ENCODE data around the gene P3H3. TPM values are rescaled to one million over a fixed set of nuclear protein-coding genes. Genes with fewer than 3 reads are reported as not detected.

P3H3 gene
- total and polyA plus RNA-seq, 2 donors (not counting 3 experiments of a cell fraction or from before 2014, with no cell fraction given) = 75.9 to 76.5 TPM

GRCh38 chr12:6834254-6834653 is 6.0 kb downstream of the P3H3 start:
- Histone ChIP-seq H3K9ac (replicated peaks; ENCODE audit: extremely low read depth, insufficient read depth, low read length) (no peak overlapping the region), H3K9me3 (replicated peaks; ENCODE audit: control insufficient read depth, insufficient read depth, low read length) (no peaks in the 10 kb centered on the region), H3K27me3 (ENCODE audit: control insufficient read depth in 2 of 2, insufficient read depth in 2 of 2, low read length in 2 of 2) (no peaks in the 10 kb centered on the region), H3K4me2 (ENCODE audit: insufficient read depth, low read length) (no peak overlapping the region), H3K27ac (ENCODE audit: insufficient read depth, low read depth, low read length) (no peak overlapping the region), H2AFZ (ENCODE audit: low read depth, low read length) (no peak overlapping the region), H3K79me2 (ENCODE audit: control insufficient read depth, insufficient read depth, low read length) (peaks cover 15% of the 10 kb centered on the region), H4K20me1 (replicated peaks; ENCODE audit: control insufficient read depth, extremely low read depth, insufficient read depth, low read length) (no peaks in the 10 kb centered on the region), H3K4me1 (ENCODE audit: control insufficient read depth, extremely low read depth, insufficient read depth, low read length) (peaks cover 9% of the 10 kb centered on the region), H3K4me3 (replicated peaks in 1 of 3; ENCODE audit: insufficient read depth in 1 of 3, low read depth in 1 of 3, low read length in 3 of 3) (no peak overlapping the region), H3K9me1 (replicated peaks; ENCODE audit: control insufficient read depth, extremely low read depth, insufficient read depth, low read length) (no peaks in the 10 kb centered on the region), H3K36me3 (ENCODE audit: control insufficient read depth in 2 of 2, extremely low read depth in 1 of 2, insufficient read depth in 2 of 2, low read length in 2 of 2) (peaks cover 3 to 45% of the 10 kb centered on the region in 2 experiments)
- ChIA-PET CTCF (interaction anchor here (0.5 to 2.9 kb wide), 8 partner anchors 9 to 219 kb away, joined by 3 to 17 read pairs (median 4); partner anchors contain the start of genes CDCA3, MLF2, PTMS and USP5), POLR2A (interaction anchor here (1.0 kb wide), 1 partner anchor 33 kb away, joined by 3 read pairs; the partner anchor contains the start of gene TPI1)
- DNase-seq (ENCODE audit: low read depth, low spot score) (no peak), FAIRE-seq (no peak)
- no peak for TF ChIP-seq GATA2 (IDR thresholded peaks at IDR 0.05; ENCODE audit: insufficient read depth, insufficient read length, low read depth, low read length)
- TF ChIP-seq FOS (IDR thresholded peaks at IDR 0.05; ENCODE audit: borderline replicate concordance, insufficient read depth, low read length) = no peak
- no peak for TF ChIP-seq EZH2 (IDR thresholded peaks at IDR 0.05; ENCODE audit: borderline replicate concordance, low read depth, low read length, severe bottlenecking)
- TF ChIP-seq MYC (IDR thresholded peaks at IDR 0.05; ENCODE audit: low read depth, low read length) = no peak
- BruUV-seq (replicated peaks) = no TSS peak
- intact Hi-C loops (cut with micrococcal nuclease) (loop anchor here (2.0 kb wide), 1 partner anchor 17 kb away; the partner anchor contains the start of gene CDCA3), dilution Hi-C loops (cut with MboI; ENCODE audit: extremely low pct_ligation_motif_present, low sequenced_read_pairs) (no loop called here)

- no peak overlapping the region for H3K27ac ChIP-seq (ENCODE audit: insufficient read depth, low read depth, low read length)
- BruUV-seq (replicated peaks) = no TSS peak
- dilution Hi-C loops (cut with MboI; ENCODE audit: extremely low pct_ligation_motif_present, low sequenced_read_pairs) (no loop called here), intact Hi-C loops (cut with micrococcal nuclease) (loop anchor here (2.0 kb wide), 1 partner anchor 16 kb away; the partner anchor contains the start of gene CDCA3)
- ChIA-PET POLR2A (interaction anchor here (1.0 kb wide), 1 partner anchor 32 kb away, joined by 3 read pairs; the partner anchor contains the start of gene TPI1), CTCF (interaction anchor here (0.5 to 2.9 kb wide), 8 partner anchors 10 to 220 kb away, joined by 3 to 17 read pairs (median 4); partner anchors contain the start of genes CDCA3, MLF2, PTMS and USP5)
- no peaks in the 10 kb centered on the region for H3K27me3 ChIP-seq (ENCODE audit: control insufficient read depth in 2 of 2, insufficient read depth in 2 of 2, low read length in 2 of 2)
- FAIRE-seq (no peak), DNase-seq (ENCODE audit: low read depth, low spot score) (no peak)
- no peak overlapping the region for H3K4me2 ChIP-seq (ENCODE audit: insufficient read depth, low read length)
- peaks cover 3 to 51% of the 10 kb centered on the region in 2 experiments for H3K36me3 ChIP-seq (ENCODE audit: control insufficient read depth in 2 of 2, extremely low read depth in 1 of 2, insufficient read depth in 2 of 2, low read length in 2 of 2)
- H3K9me3 ChIP-seq (replicated peaks; ENCODE audit: control insufficient read depth, insufficient read depth, low read length) = no peaks in the 10 kb centered on the region
- no peak overlapping the region for H2AFZ ChIP-seq (ENCODE audit: low read depth, low read length)
- H3K9me1 ChIP-seq (replicated peaks; ENCODE audit: control insufficient read depth, extremely low read depth, insufficient read depth, low read length) = no peaks in the 10 kb centered on the region
- H3K4me1 ChIP-seq (ENCODE audit: control insufficient read depth, extremely low read depth, insufficient read depth, low read length) = peaks cover 6% of the 10 kb centered on the region
- TF ChIP-seq CTCF (IDR thresholded peaks at IDR 0.05; ENCODE audit: extremely low read depth in 1 of 2, insufficient read depth in 1 of 2, low read depth in 1 of 2, low read length in 2 of 2) = no peak
- no peak for TF ChIP-seq GATA2 (IDR thresholded peaks at IDR 0.05; ENCODE audit: insufficient read depth, insufficient read length, low read depth, low read length)
- no peak for TF ChIP-seq MAX (IDR thresholded peaks at IDR 0.05; ENCODE audit: insufficient read depth, insufficient read length)
- no peak for TF ChIP-seq MYC (IDR thresholded peaks at IDR 0.05; ENCODE audit: low read depth, low read length)
- TF ChIP-seq FOS (IDR thresholded peaks at IDR 0.05; ENCODE audit: borderline replicate concordance, insufficient read depth, low read length) = no peak
- no peak for TF ChIP-seq POLR2AphosphoS5 (IDR thresholded peaks at IDR 0.05; ENCODE audit: insufficient read depth, low read depth, low read length)
- TF ChIP-seq EZH2 (IDR thresholded peaks at IDR 0.05; ENCODE audit: borderline replicate concordance, low read depth, low read length, severe bottlenecking) = no peak
- no peak for TF ChIP-seq POLR2A (IDR thresholded peaks at IDR 0.05; ENCODE audit: low read depth, low read length)
- no peak for TF ChIP-seq JUN (IDR thresholded peaks at IDR 0.05; ENCODE audit: borderline replicate concordance, insufficient read depth, insufficient read length, low read depth)
- no peaks in the 10 kb centered on the region for H4K20me1 ChIP-seq (replicated peaks; ENCODE audit: control insufficient read depth, extremely low read depth, insufficient read depth, low read length)
- H3K9ac ChIP-seq (replicated peaks; ENCODE audit: extremely low read depth, insufficient read depth, low read length) = no peak overlapping the region
- H3K79me2 ChIP-seq (ENCODE audit: control insufficient read depth, insufficient read depth, low read length) = peaks cover 8% of the 10 kb centered on the region
- H3K4me3 ChIP-seq (replicated peaks in 1 of 3; ENCODE audit: insufficient read depth in 1 of 3, low read depth in 1 of 3, low read length in 3 of 3) = no peak overlapping the region
Observed at GRCh38 chr12:6834873-6835272, 6.7 kb downstream of the P3H3 start.

Measured in endothelial cell of umbilical vein (primary cell).